OCI-M2 (cell line): ENCODE data around the gene FANCD2.
"Not testable (repeated sequence)": the region's sequence is repeated elsewhere in the genome, so short reads cannot be mapped to it uniquely, and the experiment has no call there.

ENCODE experiments used
- DNase-seq: peaks from one replicate; lab custom pipeline; 2025; ENCODE audit not compliant: unreplicated experiment; lab: John Stamatoyannopoulos, UW

FANCD2 gene

GRCh38 chr3:10026084-10026890 lies at the start of gene FANCD2:
TSS of gene FANCD2 (plus strand) at chr3:10026437. CDS start at chr3:10028658, 2,221 bp downstream.
- DNase-seq: peak; percentile 15

GRCh38 chr3:9976721-9977709 lies 49.2 kb upstream of the FANCD2 start:
- peak; percentile 31 for DNase-seq

- peak; percentile 18 for DNase-seq
Observed at GRCh38 chr3:9978710-9979305, 47.4 kb upstream of the FANCD2 start.

GRCh38 chr3:9980251-9980650 lies 46.0 kb upstream of the FANCD2 start:
- no peak for DNase-seq

- no peak for DNase-seq
Observed at GRCh38 chr3:9986230-9986725, 40.0 kb upstream of the FANCD2 start.

GRCh38 chr3:9994086-9994844 lies 32.0 kb upstream of the FANCD2 start:
- no peak for DNase-seq

- no peak for DNase-seq
Observed at GRCh38 chr3:10000686-10001085, 25.6 kb upstream of the FANCD2 start.

GRCh38 chr3:10002951-10003350 lies 23.3 kb upstream of the FANCD2 start:
- DNase-seq: no peak

GRCh38 chr3:10004506-10004905 lies 21.7 kb upstream of the FANCD2 start:
- DNase-seq: no peak

GRCh38 chr3:10004960-10005564 lies 21.2 kb upstream of the FANCD2 start:
- DNase-seq: no peak

- no peak for DNase-seq
Observed at GRCh38 chr3:10006048-10006761, 20.0 kb upstream of the FANCD2 start.

- no peak for DNase-seq
Observed at GRCh38 chr3:10006762-10007090, 19.5 kb upstream of the FANCD2 start.

- DNase-seq: no peak
Observed at GRCh38 chr3:10007126-10007782, 19.0 kb upstream of the FANCD2 start.

GRCh38 chr3:10008216-10008587 lies 18.0 kb upstream of the FANCD2 start:
- not testable (repeated sequence) for DNase-seq

GRCh38 chr3:10008588-10009344 lies 17.5 kb upstream of the FANCD2 start:
- DNase-seq: no peak

- no peak for DNase-seq
Observed at GRCh38 chr3:10010421-10010877, 15.8 kb upstream of the FANCD2 start.

GRCh38 chr3:10010878-10011465 lies 15.3 kb upstream of the FANCD2 start:
- peak; percentile 40 for DNase-seq

- no peak for DNase-seq
Observed at GRCh38 chr3:10011631-10012030, 14.6 kb upstream of the FANCD2 start.
